Tibial artery (tissue), 4 donors: ENCODE data around the gene TEAD1.

ENCODE experiments used
- DNase-seq, 2 donors: peaks; one replicate each; pipeline ENCODE4 v3.0.0-alpha.2; 2019
- H3K27ac ChIP-seq, 2 donors: fragments of 200-600 bp; sonication (generic) in 1 of 2; 1 replicate in 1 of 2; 2 replicates in 1 of 2; pipeline ENCODE4 v1.5.1; 2018 to 2019; ENCODE audit warnings: mild to moderate bottlenecking in 1 of 2
- H3K27me3 ChIP-seq, 2 donors: fragments of 200-600 bp; sonication (generic) in 1 of 2; one replicate each; pipeline versions ENCODE4 v1.5.1 to v1.6.0; 2016 to 2019
- H3K36me3 ChIP-seq, 3 donors: fragments of 200-600 bp; sonication (generic) in 2 of 3; one replicate each; pipeline ENCODE4 v1.5.1; 2016 to 2019; ENCODE audit warnings: mild to moderate bottlenecking in 2 of 3
- H3K4me1 ChIP-seq, 4 donors: fragments of 200-600 bp; sonication (generic) in 2 of 4; 1 replicate in 3 of 4; 2 replicates in 1 of 4; pipeline ENCODE4 v1.5.1; 2016 to 2019
- H3K4me3 ChIP-seq, 2 donors: fragments of 200-600 bp; sonication (generic) in 1 of 2; 1 replicate in 1 of 2; 2 replicates in 1 of 2; pipeline ENCODE4 v1.5.1; 2018 to 2019; ENCODE audit warnings: mild to moderate bottlenecking in 2 of 2
- H3K9me3 ChIP-seq, 3 donors: fragments of 200-600 bp; sonication (generic) in 1 of 3; one replicate each; pipeline ENCODE4 v1.5.1; 2016 to 2019
- intact Hi-C: fragments of 100-400 bp; cut with DNase I; formaldehyde crosslinking; loops from one replicate; pipeline ENCODE4 v1.15.0; 2023; ENCODE audit warnings: low total_unique reads
- TF ChIP-seq, protein P1 (sequence below), 2 experiments: fragments of 200-600 bp in 1 of 2; fragments of 450-650 bp in 1 of 2; IDR thresholded peaks; one replicate each; pipeline ENCODE4 v1.5.1; 2017 to 2019; ENCODE audit warnings: antibody characterized with exemption in 2 of 2, mild to moderate bottlenecking in 1 of 2, moderate library complexity in 1 of 2

TEAD1 gene

DNA sequence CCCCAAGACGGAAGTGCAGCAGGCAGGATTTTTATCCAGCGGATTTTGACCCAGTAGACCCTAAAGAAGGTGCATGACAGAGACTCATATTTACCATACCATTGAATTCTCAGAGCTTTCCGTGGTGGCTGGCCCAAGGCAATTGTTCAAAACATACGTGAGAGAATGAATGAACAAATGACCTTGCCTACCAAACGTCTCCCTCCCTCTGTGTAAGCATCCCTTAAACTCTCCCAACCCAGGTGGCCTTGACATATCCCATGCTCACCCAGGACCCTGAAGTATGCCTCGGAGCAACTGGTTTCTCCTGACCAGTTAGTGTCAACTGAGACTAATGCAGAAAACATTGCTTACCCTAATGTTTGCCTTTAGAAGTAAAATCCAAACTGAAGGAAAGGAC lies 154.9 kb downstream of the TEAD1 start:
- Histone ChIP-seq H3K4me3 (no peak overlapping the region), H3K4me1 (peaks cover 0 to 20% (median 9%) of the 10 kb centered on the region in 4 donors), H3K36me3 (no peaks in the 10 kb centered on the region), H3K9me3 (no peaks in the 10 kb centered on the region), H3K27me3 (no peaks in the 10 kb centered on the region), H3K27ac (peak overlapping the region; percentile 23 to 40)
- intact Hi-C loops: no loop called here
- TF ChIP-seq, protein P1, sequence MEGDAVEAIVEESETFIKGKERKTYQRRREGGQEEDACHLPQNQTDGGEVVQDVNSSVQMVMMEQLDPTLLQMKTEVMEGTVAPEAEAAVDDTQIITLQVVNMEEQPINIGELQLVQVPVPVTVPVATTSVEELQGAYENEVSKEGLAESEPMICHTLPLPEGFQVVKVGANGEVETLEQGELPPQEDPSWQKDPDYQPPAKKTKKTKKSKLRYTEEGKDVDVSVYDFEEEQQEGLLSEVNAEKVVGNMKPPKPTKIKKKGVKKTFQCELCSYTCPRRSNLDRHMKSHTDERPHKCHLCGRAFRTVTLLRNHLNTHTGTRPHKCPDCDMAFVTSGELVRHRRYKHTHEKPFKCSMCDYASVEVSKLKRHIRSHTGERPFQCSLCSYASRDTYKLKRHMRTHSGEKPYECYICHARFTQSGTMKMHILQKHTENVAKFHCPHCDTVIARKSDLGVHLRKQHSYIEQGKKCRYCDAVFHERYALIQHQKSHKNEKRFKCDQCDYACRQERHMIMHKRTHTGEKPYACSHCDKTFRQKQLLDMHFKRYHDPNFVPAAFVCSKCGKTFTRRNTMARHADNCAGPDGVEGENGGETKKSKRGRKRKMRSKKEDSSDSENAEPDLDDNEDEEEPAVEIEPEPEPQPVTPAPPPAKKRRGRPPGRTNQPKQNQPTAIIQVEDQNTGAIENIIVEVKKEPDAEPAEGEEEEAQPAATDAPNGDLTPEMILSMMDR (IDR thresholded peaks at IDR 0.05): no peak
- DNase-seq: no peak

DNA sequence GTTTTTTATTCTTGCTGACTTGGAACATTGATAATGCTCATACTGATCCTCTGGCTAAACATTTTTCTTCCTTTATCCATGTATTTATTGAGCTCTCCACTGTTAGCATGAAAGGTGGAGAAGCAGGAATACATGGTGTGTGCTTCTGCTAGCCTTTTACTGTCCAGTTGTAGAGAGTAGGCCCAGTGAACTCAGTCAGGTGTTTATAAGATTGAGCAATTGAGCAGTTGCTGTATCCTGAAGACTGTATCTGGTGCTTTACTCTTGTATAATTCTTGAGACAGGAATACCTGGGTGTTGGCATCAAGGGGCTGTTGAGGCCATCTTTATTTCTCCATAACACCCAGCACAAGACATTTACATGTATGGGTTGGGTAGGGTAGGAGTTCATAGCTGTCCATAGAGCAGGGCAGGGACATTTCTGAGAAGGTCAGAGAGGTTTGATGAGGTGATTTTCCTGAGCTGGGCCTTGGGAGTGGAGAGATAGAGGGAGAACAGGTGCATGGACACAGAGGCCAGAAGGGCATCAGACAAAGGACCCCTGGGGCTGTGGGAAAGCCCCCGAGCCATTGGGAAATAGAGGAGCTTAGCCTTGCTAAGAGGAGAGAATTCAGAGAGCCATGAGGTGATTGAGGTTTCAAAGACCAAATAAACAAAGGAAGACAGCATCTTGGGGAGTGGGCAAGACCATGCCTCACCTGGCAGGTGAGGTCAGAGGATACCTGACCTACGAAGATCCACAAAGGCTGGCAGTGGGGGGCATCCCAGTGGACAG lies 155.5 kb downstream of the TEAD1 start:
- no peak for DNase-seq
- no peak overlapping the region for H3K4me3 ChIP-seq
- no peak overlapping the region for H3K27ac ChIP-seq
- TF ChIP-seq, protein P1 (IDR thresholded peaks at IDR 0.05): no peak
- no peaks in the 10 kb centered on the region for H3K9me3 ChIP-seq
- H3K27me3 ChIP-seq: no peaks in the 10 kb centered on the region
- intact Hi-C loops: no loop called here
- no peaks in the 10 kb centered on the region for H3K36me3 ChIP-seq
- peaks cover 0 to 20% (median 9%) of the 10 kb centered on the region in 4 donors for H3K4me1 ChIP-seq

DNA sequence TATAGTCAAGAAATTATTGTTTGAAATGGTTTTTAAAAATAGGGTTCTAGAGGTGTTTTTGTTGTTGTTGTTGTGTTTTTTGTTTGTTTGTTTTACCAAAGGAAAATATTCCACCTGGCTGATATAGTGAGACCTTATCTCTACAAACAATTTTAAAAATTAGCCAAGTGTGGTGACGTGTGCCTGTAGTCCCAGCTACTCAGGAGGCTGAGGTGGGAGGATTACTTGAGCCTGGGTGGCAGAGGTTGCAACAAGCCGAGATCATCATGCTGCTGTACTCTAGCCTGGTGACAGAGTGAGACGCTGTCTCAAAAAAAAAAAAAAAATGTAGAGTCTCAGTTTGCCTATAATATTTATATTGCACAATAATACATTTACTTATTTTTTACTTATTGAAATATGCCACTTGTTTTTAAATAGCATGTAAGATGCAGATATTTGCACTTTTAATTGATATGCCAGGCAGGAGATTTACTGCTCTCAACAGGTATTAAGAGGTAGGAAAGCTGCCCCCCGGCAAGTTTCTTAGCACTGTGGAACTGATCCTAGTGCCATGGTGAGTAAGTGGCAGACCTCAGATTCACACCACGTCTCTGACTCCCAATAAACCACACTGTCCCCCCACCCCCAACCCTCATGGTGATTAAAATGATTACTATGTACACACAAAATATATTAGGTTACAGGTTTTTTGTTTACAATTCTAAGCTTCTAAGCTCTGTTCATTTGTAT lies 157.4 kb downstream of the TEAD1 start:
- Histone ChIP-seq H3K9me3 (no peaks in the 10 kb centered on the region), H3K4me1 (peaks cover 0 to 20% (median 9%) of the 10 kb centered on the region in 4 donors), H3K27ac (no peak overlapping the region), H3K27me3 (no peaks in the 10 kb centered on the region), H3K4me3 (no peak overlapping the region), H3K36me3 (no peaks in the 10 kb centered on the region)
- TF ChIP-seq, protein P1 (IDR thresholded peaks at IDR 0.05): no peak
- intact Hi-C loops: no loop called here
- DNase-seq: no peak

DNA sequence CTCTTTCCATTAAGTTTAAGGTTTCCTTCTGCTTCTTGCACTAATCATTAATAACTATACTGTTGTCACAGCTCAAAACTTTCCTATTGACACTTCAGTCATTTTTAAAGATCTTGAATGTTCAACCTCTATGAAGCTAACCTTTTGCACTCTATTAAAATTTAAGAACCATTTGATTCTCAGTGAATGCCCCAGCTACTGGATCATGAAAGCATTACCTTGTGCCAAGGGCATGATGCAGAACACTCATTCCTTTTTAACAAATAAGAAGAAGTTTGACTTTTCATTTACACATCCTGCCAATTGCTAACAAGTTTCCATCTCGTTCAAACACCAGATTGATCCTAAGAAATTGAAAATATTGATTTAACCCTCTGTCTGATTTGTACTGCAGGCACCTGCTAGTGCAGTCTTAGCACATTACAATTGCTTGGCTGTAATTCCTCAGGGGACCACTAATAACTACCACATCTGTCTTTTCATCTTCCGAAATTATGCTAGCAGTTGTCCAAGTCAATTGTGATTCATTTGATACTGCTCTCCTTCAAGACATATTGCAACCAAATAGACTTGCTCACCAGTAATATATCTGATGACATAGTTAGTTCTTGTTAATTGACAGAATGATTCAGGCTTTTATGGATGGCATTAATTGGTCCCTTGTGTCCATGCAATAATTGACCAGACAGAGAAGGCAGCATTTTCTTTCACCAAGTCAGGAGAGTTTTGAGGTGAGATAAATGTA lies 158.4 kb downstream of the TEAD1 start:
- H3K4me3 ChIP-seq: no peak overlapping the region
- H3K27ac ChIP-seq: no peak overlapping the region
- H3K27me3 ChIP-seq: no peaks in the 10 kb centered on the region
- DNase-seq: no peak
- TF ChIP-seq, protein P1 (IDR thresholded peaks at IDR 0.05): no peak
- intact Hi-C loops: no loop called here
- H3K4me1 ChIP-seq: peaks cover 0 to 16% (median 9%) of the 10 kb centered on the region in 4 donors
- H3K36me3 ChIP-seq: no peaks in the 10 kb centered on the region
- H3K9me3 ChIP-seq: no peaks in the 10 kb centered on the region

DNA sequence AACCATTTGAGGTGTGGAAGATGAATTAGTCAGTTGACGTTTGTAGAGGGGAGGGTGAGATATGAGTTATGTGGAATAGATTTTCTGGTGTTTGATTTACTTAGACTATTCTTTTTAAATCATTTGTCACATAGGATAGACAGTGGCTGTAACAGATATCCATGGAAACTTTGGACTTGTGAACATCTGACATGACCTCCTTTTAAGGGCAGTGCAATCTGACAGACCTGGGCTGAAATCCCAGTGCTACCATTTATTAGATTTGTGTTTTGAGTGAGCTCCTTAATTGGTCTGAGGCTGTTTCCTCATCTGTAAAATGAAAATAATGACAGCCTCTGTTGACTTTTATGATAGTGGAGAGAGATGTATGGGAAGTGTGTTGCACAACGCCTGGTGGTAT lies 159.9 kb downstream of the TEAD1 start:
- no peak overlapping the region for H3K4me3 ChIP-seq
- DNase-seq: no peak
- peaks cover 0 to 9% (median 3%) of the 10 kb centered on the region in 4 donors for H3K4me1 ChIP-seq
- H3K36me3 ChIP-seq: no peaks in the 10 kb centered on the region
- H3K9me3 ChIP-seq: no peaks in the 10 kb centered on the region
- no peaks in the 10 kb centered on the region for H3K27me3 ChIP-seq
- no peak overlapping the region for H3K27ac ChIP-seq
- TF ChIP-seq, protein P1 (IDR thresholded peaks at IDR 0.05): no peak
- intact Hi-C loops: no loop called here
